Mesenchymal stem cell (in vitro differentiated cells and primary cell): ENCODE data around the gene C20orf204.
A peak's percentile ranks its signal among the peaks of the same experiment; 100 is the strongest.

Source experiments
- DNase-seq: peaks from one replicate; pipeline ENCODE4 v3.0.0-alpha.2; 2013
- H2AFZ ChIP-seq: one replicate; pipeline ENCODE4 v1.6.1; 2013; ENCODE audit warnings: low read depth, mild to moderate bottlenecking, control low read depth, inconsistent platforms, low read length, moderate library complexity
- H2AK5ac ChIP-seq: 2 replicates; pipeline ENCODE4 v1.6.1; 2013; ENCODE audit warnings: low read length, moderate library complexity, mild to moderate bottlenecking, inconsistent platforms; ENCODE audit not compliant: severe bottlenecking
- H2BK120ac ChIP-seq: one replicate; pipeline ENCODE4 v1.6.1; 2013; ENCODE audit warnings: low read depth, mild to moderate bottlenecking, inconsistent platforms, low read length, moderate library complexity
- H2BK12ac ChIP-seq, 2 experiments: one replicate each; pipeline ENCODE4 v1.6.1; 2013; ENCODE audit warnings: inconsistent platforms in 2 of 2, low read length in 2 of 2, mild to moderate bottlenecking in 2 of 2, moderate library complexity in 2 of 2, control low read depth in 1 of 2
- H2BK15ac ChIP-seq: one replicate; pipeline ENCODE4 v1.6.1; 2013; ENCODE audit warnings: mild to moderate bottlenecking, low read depth, inconsistent platforms; ENCODE audit not compliant: poor library complexity, severe bottlenecking
- H2BK5ac ChIP-seq: 2 replicates; pipeline ENCODE4 v1.6.1; 2013; ENCODE audit warnings: low read depth, mild to moderate bottlenecking, low read length, control low read depth, inconsistent platforms; ENCODE audit not compliant: poor library complexity, severe bottlenecking
- H3K14ac ChIP-seq, 2 experiments: one replicate each; pipeline ENCODE4 v1.6.1; 2013; ENCODE audit warnings: inconsistent platforms in 2 of 2, low read length in 2 of 2, control low read depth in 1 of 2, mild to moderate bottlenecking in 1 of 2, moderate library complexity in 1 of 2
- H3K18ac ChIP-seq, 2 experiments: one replicate each; pipeline ENCODE4 v1.6.1; 2013; ENCODE audit warnings: inconsistent platforms in 2 of 2, low read length in 2 of 2, control low read depth in 1 of 2, low read depth in 1 of 2, mild to moderate bottlenecking in 1 of 2
- H3K23ac ChIP-seq, 2 experiments: one replicate each; pipeline ENCODE4 v1.6.1; 2013; ENCODE audit warnings: inconsistent platforms in 2 of 2, low read length in 2 of 2, mild to moderate bottlenecking in 2 of 2, moderate library complexity in 2 of 2, control low read depth in 1 of 2
- H3K27ac ChIP-seq: 2 replicates; pipeline ENCODE4 v1.5.1; 2013; ENCODE audit warnings: mild to moderate bottlenecking, moderate library complexity, low read length, control low read depth, inconsistent platforms; ENCODE audit not compliant: poor library complexity, severe bottlenecking
- H3K27me3 ChIP-seq, 2 experiments: 2 replicates each; pipeline versions ENCODE4 v1.6.1 to v1.7.0; 2013; ENCODE audit warnings: low read length in 2 of 2, mild to moderate bottlenecking in 2 of 2, moderate library complexity in 2 of 2, control low read depth in 1 of 2, inconsistent platforms in 1 of 2; ENCODE audit not compliant: control insufficient read depth in 1 of 2, insufficient read depth in 1 of 2
- H3K36me3 ChIP-seq, 2 experiments: 2 replicates each; pipeline versions ENCODE4 v1.6.1 to v1.7.0; 2013; ENCODE audit warnings: low read length in 2 of 2, control low read depth in 1 of 2, inconsistent platforms in 1 of 2, low read depth in 1 of 2, mild to moderate bottlenecking in 1 of 2; ENCODE audit not compliant: insufficient read depth in 2 of 2, control insufficient read depth in 1 of 2
- H3K4ac ChIP-seq, 2 experiments: one replicate each; pipeline ENCODE4 v1.6.1; 2013; ENCODE audit warnings: inconsistent platforms in 2 of 2, low read length in 2 of 2, mild to moderate bottlenecking in 2 of 2, moderate library complexity in 2 of 2, control low read depth in 1 of 2, low read depth in 1 of 2
- H3K4me1 ChIP-seq: 2 replicates; pipeline ENCODE4 v1.6.1; 2013; ENCODE audit warnings: low read depth, low read length, control low read depth; ENCODE audit not compliant: control insufficient read depth, insufficient read depth
- H3K4me2 ChIP-seq: 2 replicates; pipeline ENCODE4 v1.6.1; 2013; ENCODE audit warnings: low read length, mild to moderate bottlenecking, inconsistent platforms; ENCODE audit not compliant: poor library complexity, severe bottlenecking
- H3K4me3 ChIP-seq, 2 experiments: 2 replicates each; pipeline versions ENCODE4 v1.5.1 to v1.7.0; 2013; ENCODE audit warnings: low read length in 2 of 2, mild to moderate bottlenecking in 2 of 2, control low read depth in 1 of 2, low read depth in 1 of 2; ENCODE audit not compliant: insufficient read depth in 1 of 2
- H3K79me1 ChIP-seq: replicated peaks from 2 replicates; pipeline ENCODE4 v1.6.1; 2013; ENCODE audit warnings: mild to moderate bottlenecking, control low read depth, low read length, inconsistent platforms; ENCODE audit not compliant: poor library complexity, severe bottlenecking
- H3K9ac ChIP-seq: 2 replicates; pipeline ENCODE4 v1.7.0; 2013; ENCODE audit warnings: mild to moderate bottlenecking, low read length, moderate library complexity
- H3K9me3 ChIP-seq: 2 replicates; pipeline ENCODE4 v1.7.0; 2013; ENCODE audit warnings: mild to moderate bottlenecking, low read length; ENCODE audit not compliant: control insufficient read depth
- H4K8ac ChIP-seq: one replicate; pipeline ENCODE4 v1.6.1; 2013; ENCODE audit warnings: inconsistent platforms, mild to moderate bottlenecking, low read length, moderate library complexity
- H4K91ac ChIP-seq: one replicate; pipeline ENCODE4 v1.6.1; 2013; ENCODE audit warnings: mild to moderate bottlenecking, low read length, inconsistent platforms
- WGBS: methylation state at CpG from one replicate; pipeline ENCODE4 v1.1.7; 2013; ENCODE audit warnings: mixed read lengths; 5-methylcytosine and 5-hydroxymethylcytosine counted together

Gene C20orf204

DNA sequence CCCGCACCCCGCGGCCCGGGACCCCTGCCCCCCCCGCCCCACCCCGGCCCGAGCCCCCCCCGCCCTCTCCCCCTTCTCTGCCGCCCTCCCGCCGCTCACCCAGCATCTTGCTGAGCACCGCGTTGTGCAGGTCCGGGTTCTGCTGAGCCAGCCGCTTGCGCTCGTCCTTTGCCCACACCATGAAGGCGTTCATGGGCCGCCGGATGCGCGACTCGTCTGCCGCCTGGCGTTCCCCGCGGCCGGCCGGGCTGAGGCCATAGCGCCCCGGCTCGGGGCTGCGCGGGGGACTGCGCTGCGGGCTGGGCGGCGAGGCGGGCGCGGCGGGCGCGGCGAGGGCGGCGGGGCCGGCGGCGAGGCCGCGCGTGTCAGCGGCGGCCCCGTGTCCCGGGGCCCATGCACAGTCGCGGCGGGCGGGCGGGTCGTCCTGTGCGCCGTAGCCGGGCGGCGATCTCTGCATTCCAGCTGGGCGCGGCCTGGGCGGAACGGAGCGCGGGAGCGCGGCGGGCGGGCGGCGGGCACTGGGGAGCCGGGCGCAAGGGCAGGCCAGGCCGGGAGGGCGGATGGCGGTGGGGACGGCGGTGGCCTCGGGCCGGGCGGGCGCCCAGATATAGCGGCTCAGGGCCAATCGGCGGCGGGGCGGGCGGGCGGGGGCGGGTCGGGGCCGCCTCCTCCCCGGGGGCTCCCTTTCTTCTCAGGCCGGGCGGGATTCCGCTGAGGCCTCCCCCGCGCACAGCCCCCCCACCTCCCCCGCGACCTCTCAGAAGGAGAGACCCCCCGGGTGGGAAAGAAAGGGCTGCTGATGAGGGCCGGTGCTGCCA, 13.3 kb downstream of the C20orf204 start, which contains the start of gene SOX18:
Gene SOX18, minus strand, starts transcription at position 580 of the 818 bp plus-strand sequence. Its CDS starts 123 bp downstream, at position 457.
- Histone ChIP-seq H3K4me3 (peak within 1 kb of the TSS in 1 of 2 experiments; percentile 53), H3K27me3 (peaks cover 53 to 77% of the 10 kb centered on the region in 2 experiments), H3K14ac (no peak within 1 kb of the TSS), H3K4me1 (peaks cover 43% of the 10 kb centered on the region), H4K8ac (peak within 1 kb of the TSS; percentile 36), H2BK15ac (no peak within 1 kb of the TSS), H2BK120ac (no peak within 1 kb of the TSS), H3K27ac (no peak within 1 kb of the TSS), H2BK5ac (no peak within 1 kb of the TSS), H3K4me2 (peak within 1 kb of the TSS; percentile 74), H2BK12ac (peak within 1 kb of the TSS in 1 of 2 experiments; percentile 7), H4K91ac (peak within 1 kb of the TSS; percentile 21), H2AK5ac (no peak within 1 kb of the TSS), H3K36me3 (no peaks in the 10 kb centered on the region), H3K18ac (peak within 1 kb of the TSS in 1 of 2 experiments; percentile 49), H3K9me3 (no peaks in the 10 kb centered on the region), H3K23ac (peak within 1 kb of the TSS in 1 of 2 experiments; percentile 77), H2AFZ (peak within 1 kb of the TSS; percentile 57), H3K4ac (no peak within 1 kb of the TSS), H3K79me1 (no peaks in the 10 kb centered on the region), H3K9ac (no peak within 1 kb of the TSS)
- 3% methylated on average over 32 of the region's 111 CpGs for WGBS
- DNase-seq: peak; percentile 45

DNA sequence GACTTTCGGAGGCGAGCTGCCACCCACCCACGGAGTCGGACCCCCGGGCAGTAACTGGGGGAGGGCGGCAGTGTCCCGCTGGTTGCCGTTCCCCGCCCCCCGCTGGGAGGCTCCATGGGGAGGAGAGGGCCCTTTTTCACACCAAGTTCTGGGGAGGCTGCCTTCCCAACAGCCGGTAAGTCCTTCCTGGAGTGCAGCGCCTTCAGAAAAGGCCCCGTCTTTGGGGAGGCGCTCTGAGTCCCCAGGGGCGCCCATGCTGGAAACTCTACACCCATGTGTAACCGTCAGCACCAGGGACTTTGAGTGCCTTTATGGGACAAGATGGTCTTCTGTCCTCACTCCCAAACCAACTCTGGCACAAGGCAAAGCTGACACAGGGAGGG, 13.9 kb downstream of the C20orf204 start:
- 44% methylated on average over 16 of the region's 16 CpGs for WGBS
- Histone ChIP-seq H2BK120ac (no peak overlapping the region), H2BK15ac (no peak overlapping the region), H3K9me3 (no peaks in the 10 kb centered on the region), H3K23ac (peak overlapping the region in 1 of 2 experiments; percentile 77), H3K27ac (no peak overlapping the region), H3K4me2 (no peak overlapping the region), H3K14ac (no peak overlapping the region), H3K4ac (no peak overlapping the region), H4K91ac (no peak overlapping the region), H2BK12ac (no peak overlapping the region), H3K27me3 (peaks cover 53 to 83% of the 10 kb centered on the region in 2 experiments), H3K18ac (no peak overlapping the region), H2AK5ac (no peak overlapping the region), H4K8ac (peak overlapping the region; percentile 36), H3K4me3 (no peak overlapping the region), H3K36me3 (no peaks in the 10 kb centered on the region), H2BK5ac (no peak overlapping the region), H3K79me1 (no peaks in the 10 kb centered on the region), H3K4me1 (peaks cover 41% of the 10 kb centered on the region), H3K9ac (no peak overlapping the region), H2AFZ (no peak overlapping the region)
- no peak for DNase-seq

- H3K9me3 ChIP-seq: no peaks in the 10 kb centered on the region
- no peak overlapping the region for H3K4ac ChIP-seq
- no peak overlapping the region for H2AK5ac ChIP-seq
- peaks cover 37% of the 10 kb centered on the region for H3K4me1 ChIP-seq
- H2BK15ac ChIP-seq: no peak overlapping the region
- H3K23ac ChIP-seq: no peak overlapping the region
- no peak overlapping the region for H2BK120ac ChIP-seq
- no peak overlapping the region for H2AFZ ChIP-seq
- no peak overlapping the region for H3K14ac ChIP-seq
- peak overlapping the region; percentile 21 for H4K91ac ChIP-seq
- H3K4me2 ChIP-seq: no peak overlapping the region
- no peak overlapping the region for H3K18ac ChIP-seq
- no peak overlapping the region for H3K9ac ChIP-seq
- H2BK12ac ChIP-seq: peak overlapping the region in 1 of 2 experiments; percentile 35
- DNase-seq: no peak
- no peaks in the 10 kb centered on the region for H3K36me3 ChIP-seq
- H2BK5ac ChIP-seq: no peak overlapping the region
- H4K8ac ChIP-seq: no peak overlapping the region
- peaks cover 53 to 81% of the 10 kb centered on the region in 2 experiments for H3K27me3 ChIP-seq
- no peak overlapping the region for H3K27ac ChIP-seq
- 89% methylated on average over 23 of the region's 23 CpGs for WGBS
- H3K4me3 ChIP-seq: no peak overlapping the region
- no peaks in the 10 kb centered on the region for H3K79me1 ChIP-seq
These were observed 14.5 kb downstream of the C20orf204 start for GRCh38 chr20:64050261-64051032.

- H3K27ac ChIP-seq: no peak overlapping the region
- no peak overlapping the region for H3K23ac ChIP-seq
- H2AFZ ChIP-seq: no peak overlapping the region
- H3K4me2 ChIP-seq: no peak overlapping the region
- WGBS: 78% methylated on average over 11 of the region's 11 CpGs
- H3K4ac ChIP-seq: no peak overlapping the region
- H3K36me3 ChIP-seq: no peaks in the 10 kb centered on the region
- no peak overlapping the region for H2BK120ac ChIP-seq
- H3K4me3 ChIP-seq: no peak overlapping the region
- H3K9me3 ChIP-seq: no peaks in the 10 kb centered on the region
- H2BK15ac ChIP-seq: peak overlapping the region; percentile 63
- H4K8ac ChIP-seq: no peak overlapping the region
- H2BK12ac ChIP-seq: peak overlapping the region in 1 of 2 experiments; percentile 35
- no peak overlapping the region for H3K18ac ChIP-seq
- H3K4me1 ChIP-seq: peaks cover 41% of the 10 kb centered on the region
- H3K27me3 ChIP-seq: peaks cover 50 to 81% of the 10 kb centered on the region in 2 experiments
- no peak overlapping the region for H3K14ac ChIP-seq
- DNase-seq: no peak
- no peak overlapping the region for H3K9ac ChIP-seq
- no peak overlapping the region for H2BK5ac ChIP-seq
- H3K79me1 ChIP-seq: no peaks in the 10 kb centered on the region
- no peak overlapping the region for H4K91ac ChIP-seq
- no peak overlapping the region for H2AK5ac ChIP-seq
These were observed 15.1 kb downstream of the C20orf204 start for GRCh38 chr20:64051033-64051452.
